H9 (cell line): ENCODE results near the gene IL36G. TPM values are rescaled to one million over a fixed set of nuclear protein-coding genes. Genes with fewer than 3 reads are reported as not detected.

Experiments
- DNase-seq: peaks from one replicate; pipeline ENCODE4 v3.0.0-alpha.2; 2017
- H2AFZ ChIP-seq: one replicate; pipeline ENCODE4 v1.6.1; 2013; ENCODE audit warnings: mild to moderate bottlenecking, low read length, control low read depth, moderate library complexity
- H2AK5ac ChIP-seq: 2 replicates; pipeline ENCODE4 v1.6.1; 2013; ENCODE audit warnings: low read length, control low read depth, mixed read lengths; ENCODE audit not compliant: insufficient read length
- H2BK120ac ChIP-seq: one replicate; pipeline ENCODE4 v1.6.1; 2013; ENCODE audit warnings: low read depth, mild to moderate bottlenecking, low read length, control low read depth, inconsistent platforms; ENCODE audit not compliant: poor library complexity, severe bottlenecking
- H2BK12ac ChIP-seq: 2 replicates; pipeline ENCODE4 v1.6.1; 2013; ENCODE audit warnings: low read length, control low read depth, mixed read lengths, low read depth; ENCODE audit not compliant: insufficient read length
- H2BK15ac ChIP-seq: 2 replicates; pipeline ENCODE4 v1.6.1; 2013; ENCODE audit warnings: low read depth, low read length, control low read depth
- H2BK20ac ChIP-seq: one replicate; pipeline ENCODE4 v1.6.1; 2013; ENCODE audit warnings: low read depth, mild to moderate bottlenecking, low read length, control low read depth, inconsistent platforms; ENCODE audit not compliant: poor library complexity, severe bottlenecking
- H2BK5ac ChIP-seq: 2 replicates; pipeline ENCODE4 v1.6.1; 2013; ENCODE audit warnings: low read length, control low read depth, mixed read lengths; ENCODE audit not compliant: insufficient read length
- H3K14ac ChIP-seq: 2 replicates; pipeline ENCODE4 v1.6.1; 2013; ENCODE audit warnings: low read length, control low read depth; ENCODE audit not compliant: insufficient read depth
- H3K18ac ChIP-seq: 2 replicates; pipeline ENCODE4 v1.6.1; 2013; ENCODE audit warnings: low read depth, mild to moderate bottlenecking, mixed read lengths, low read length, control low read depth; ENCODE audit not compliant: insufficient read length
- H3K23ac ChIP-seq: 2 replicates; pipeline ENCODE4 v1.6.1; 2013; ENCODE audit warnings: low read length, control low read depth, mixed read lengths, low read depth; ENCODE audit not compliant: insufficient read length
- H3K23me2 ChIP-seq: 2 replicates; pipeline ENCODE4 v1.6.1; 2013; ENCODE audit warnings: low read depth, mild to moderate bottlenecking, mixed read lengths, low read length, control low read depth; ENCODE audit not compliant: insufficient read length, poor library complexity, severe bottlenecking
- H3K27ac ChIP-seq: 2 replicates; pipeline ENCODE4 v1.5.1; 2013; ENCODE audit warnings: low read length, control low read depth, mixed read lengths, low read depth; ENCODE audit not compliant: insufficient read length
- H3K27me3 ChIP-seq: 2 replicates; pipeline ENCODE4 v1.6.1; 2013; ENCODE audit warnings: low read length, control low read depth, inconsistent platforms; ENCODE audit not compliant: insufficient read depth
- H3K4ac ChIP-seq: 2 replicates; pipeline ENCODE4 v1.6.1; 2013; ENCODE audit warnings: low read depth, mild to moderate bottlenecking, control low read depth, inconsistent platforms, low read length, moderate library complexity
- H3K4me1 ChIP-seq: 2 replicates; pipeline ENCODE4 v1.6.1; 2013; ENCODE audit warnings: low read length, control low read depth, inconsistent platforms; ENCODE audit not compliant: insufficient read depth
- H3K4me2 ChIP-seq: 2 replicates; pipeline ENCODE4 v1.6.1; 2013; ENCODE audit warnings: low read length, control low read depth, mixed read lengths; ENCODE audit not compliant: insufficient read length, insufficient read depth
- H3K56ac ChIP-seq: 2 replicates; pipeline ENCODE4 v1.6.1; 2013; ENCODE audit warnings: low read depth, mild to moderate bottlenecking, mixed read lengths, low read length, control low read depth; ENCODE audit not compliant: insufficient read length
- H3K79me1 ChIP-seq: 2 replicates; pipeline ENCODE4 v1.6.1; 2013; ENCODE audit warnings: low read depth, mild to moderate bottlenecking, moderate library complexity, low read length, control low read depth, inconsistent platforms; ENCODE audit not compliant: insufficient read depth, poor library complexity, severe bottlenecking
- H3K79me2 ChIP-seq: 2 replicates; pipeline ENCODE4 v1.6.1; 2013; ENCODE audit warnings: low read length, control low read depth, inconsistent platforms; ENCODE audit not compliant: insufficient read depth
- H3K9ac ChIP-seq: 2 replicates; pipeline ENCODE4 v1.6.1; 2013; ENCODE audit warnings: low read length, control low read depth, mixed read lengths; ENCODE audit not compliant: insufficient read length; ENCODE audit errors: extremely low read depth
- H3K9me3 ChIP-seq: one replicate; pipeline ENCODE4 v1.6.1; 2013; ENCODE audit warnings: low read depth, low read length, inconsistent platforms; ENCODE audit not compliant: control insufficient read depth
- H3T11ph ChIP-seq: one replicate; pipeline ENCODE4 v1.6.1; 2013; ENCODE audit warnings: mild to moderate bottlenecking, low read length, control low read depth, inconsistent platforms
- H4K20me1 ChIP-seq: one replicate; pipeline ENCODE4 v1.6.1; 2013; ENCODE audit not compliant: control insufficient read depth, insufficient read length, insufficient read depth
- H4K5ac ChIP-seq: 2 replicates; pipeline ENCODE4 v1.6.1; 2013; ENCODE audit warnings: low read depth, mild to moderate bottlenecking, mixed read lengths, low read length, control low read depth; ENCODE audit not compliant: insufficient read length
- H4K8ac ChIP-seq: replicated peaks from 2 replicates; pipeline ENCODE4 v1.6.1; 2013; ENCODE audit warnings: low read length, control low read depth, mixed read lengths, low read depth; ENCODE audit not compliant: insufficient read length
- H4K91ac ChIP-seq: 2 replicates; pipeline ENCODE4 v1.6.1; 2013; ENCODE audit warnings: low read depth, mild to moderate bottlenecking, moderate library complexity, mixed read lengths, low read length, control low read depth; ENCODE audit not compliant: insufficient read length
- H3K27ac Mint-ChIP-seq, 3 experiments: 2 replicates in 2 of 3; 3 replicates in 1 of 3; pipeline ENCODE4 v1.8.0; 2020 to 2021; ENCODE audit warnings: mixed read lengths in 3 of 3, mild to moderate bottlenecking in 1 of 3, moderate library complexity in 1 of 3
- H3K27me3 Mint-ChIP-seq: 2 replicates; pipeline ENCODE4 v1.8.0; 2021; ENCODE audit warnings: low read depth, mild to moderate bottlenecking, moderate library complexity, mixed read lengths
- H3K36me3 Mint-ChIP-seq, 3 experiments: 2 replicates in 2 of 3; 3 replicates in 1 of 3; pipeline ENCODE4 v1.8.0; 2020 to 2021; ENCODE audit warnings: low read depth in 3 of 3, mixed read lengths in 3 of 3; ENCODE audit not compliant: insufficient read depth in 1 of 3
- H3K4me1 Mint-ChIP-seq, 2 experiments: 2 replicates each; pipeline ENCODE4 v1.8.0; 2020; ENCODE audit warnings: mixed read lengths in 2 of 2
- H3K4me3 Mint-ChIP-seq, 2 experiments: 2 replicates in 1 of 2; 3 replicates in 1 of 2; pipeline ENCODE4 v1.8.0; 2020 to 2021; ENCODE audit warnings: mild to moderate bottlenecking in 2 of 2, mixed read lengths in 2 of 2, moderate library complexity in 1 of 2
- H3K9me3 Mint-ChIP-seq, 2 experiments: 2 replicates in 1 of 2; 3 replicates in 1 of 2; pipeline ENCODE4 v1.8.0; 2020; ENCODE audit warnings: mild to moderate bottlenecking in 2 of 2, mixed read lengths in 2 of 2, moderate library complexity in 1 of 2
- WGBS: extraction: QIAGEN DNeasy Blood & Tissue Kit; methylation state at CpG from one replicate; pipeline ENCODE4 v1.1.7; 2013; ENCODE audit warnings: missing lambda C conversion rate, low lambda C conversion rate, mixed read lengths; ENCODE audit not compliant: insufficient read length; ENCODE audit errors: extremely low coverage; 5-methylcytosine and 5-hydroxymethylcytosine counted together
- total RNA-seq: library from RNA; stranded (reverse); gene quantifications from 2 replicates; pipeline ENCODE4 v1.2.1, GENCODE V29; 2021
- TF ChIP-seq, protein P1 (sequence below): fragments of 200-600 bp; sonication (generic); conservative IDR thresholded peaks from 3 replicates; pipeline ENCODE4 v1.8.0; 2021; ENCODE audit warnings: antibody characterized with exemption, mild to moderate bottlenecking

Gene IL36G
- total RNA-seq, 1 experiment from 2014 or later, result not detected

DNA sequence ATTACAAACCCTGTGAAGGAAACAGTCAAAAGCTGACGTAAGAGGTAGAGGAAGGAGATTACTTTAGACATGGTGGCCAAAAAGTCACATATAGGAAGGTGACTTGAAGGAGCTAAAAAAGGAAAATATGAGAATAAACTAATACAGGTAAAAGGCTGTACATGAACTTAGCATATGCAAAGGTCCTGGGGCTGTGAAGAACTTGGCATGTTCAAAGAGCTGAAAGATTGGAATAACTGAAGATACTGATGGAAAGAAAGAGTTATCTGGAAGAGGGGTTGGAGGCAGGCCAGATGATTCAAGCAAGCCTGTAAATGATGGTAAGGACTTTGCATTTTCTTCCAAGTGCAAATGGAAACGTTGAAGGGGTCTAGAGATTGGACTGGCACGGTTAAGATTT lies 40.7 kb downstream of the IL36G start:
- H3K23me2 ChIP-seq, result no peaks in the 10 kb centered on the region
- H3K4me1 ChIP-seq, result no peaks in the 10 kb centered on the region
- no peaks in the 10 kb centered on the region for H3K79me1 ChIP-seq

More for the DNA sequence above, 40.7 kb downstream of the IL36G start:
- Histone ChIP-seq H2BK20ac (no peak overlapping the region), H2AFZ (no peak overlapping the region), H3K18ac (no peak overlapping the region), H2BK12ac (no peak overlapping the region), H3K23ac (no peak overlapping the region), H3K14ac (no peak overlapping the region), H3K4ac (no peak overlapping the region), H3K27me3 (no peaks in the 10 kb centered on the region; the same call in 1 of the 2 replicates), H4K8ac (no peak overlapping the region), H3K56ac (no peak overlapping the region), H3K9ac (no peak overlapping the region), H4K91ac (no peak overlapping the region), H3K9me3 (no peaks in the 10 kb centered on the region), H3K79me2 (no peaks in the 10 kb centered on the region), H2BK5ac (no peak overlapping the region), H2AK5ac (no peak overlapping the region), H2BK15ac (no peak overlapping the region), H3T11ph (no peak overlapping the region), H4K5ac (no peak overlapping the region), H3K4me2 (no peak overlapping the region), H2BK120ac (no peak overlapping the region), H3K27ac (no peak overlapping the region), H4K20me1 (no peaks in the 10 kb centered on the region)
- WGBS, result no CpG with 5 or more reads among the region's 3 CpGs
- Mint-ChIP-seq H3K4me3 (no peak overlapping the region), H3K4me1 (no peaks in the 10 kb centered on the region), H3K27ac (no peak overlapping the region), H3K27me3 (peaks cover 46% of the 10 kb centered on the region), H3K36me3 (no peaks in the 10 kb centered on the region; a peak in 1 of 7 replicates), H3K9me3 (peaks cover 27 to 61% of the 10 kb centered on the region in 2 experiments)
- DNase-seq, result no peak
- TF ChIP-seq, protein P1, sequence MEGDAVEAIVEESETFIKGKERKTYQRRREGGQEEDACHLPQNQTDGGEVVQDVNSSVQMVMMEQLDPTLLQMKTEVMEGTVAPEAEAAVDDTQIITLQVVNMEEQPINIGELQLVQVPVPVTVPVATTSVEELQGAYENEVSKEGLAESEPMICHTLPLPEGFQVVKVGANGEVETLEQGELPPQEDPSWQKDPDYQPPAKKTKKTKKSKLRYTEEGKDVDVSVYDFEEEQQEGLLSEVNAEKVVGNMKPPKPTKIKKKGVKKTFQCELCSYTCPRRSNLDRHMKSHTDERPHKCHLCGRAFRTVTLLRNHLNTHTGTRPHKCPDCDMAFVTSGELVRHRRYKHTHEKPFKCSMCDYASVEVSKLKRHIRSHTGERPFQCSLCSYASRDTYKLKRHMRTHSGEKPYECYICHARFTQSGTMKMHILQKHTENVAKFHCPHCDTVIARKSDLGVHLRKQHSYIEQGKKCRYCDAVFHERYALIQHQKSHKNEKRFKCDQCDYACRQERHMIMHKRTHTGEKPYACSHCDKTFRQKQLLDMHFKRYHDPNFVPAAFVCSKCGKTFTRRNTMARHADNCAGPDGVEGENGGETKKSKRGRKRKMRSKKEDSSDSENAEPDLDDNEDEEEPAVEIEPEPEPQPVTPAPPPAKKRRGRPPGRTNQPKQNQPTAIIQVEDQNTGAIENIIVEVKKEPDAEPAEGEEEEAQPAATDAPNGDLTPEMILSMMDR, result no peak
